Transverse colon (tissue), 3 donors: ENCODE results near the gene GMIP.

ENCODE experiments used
- CTCF ChIP-seq, 5 experiments: fragments of 200-600 bp in 3 of 5; fragments of 450-650 bp in 2 of 5; sonication (generic) in 3 of 5; IDR thresholded peaks; 1 replicate in 2 of 5; 2 replicates in 3 of 5; pipeline ENCODE4 v1.5.1; 2016 to 2017; ENCODE audit warnings: antibody characterized with exemption in 5 of 5, inconsistent platforms in 3 of 5, mild to moderate bottlenecking in 2 of 5, moderate library complexity in 1 of 5
- EP300 ChIP-seq: sonication (generic); formaldehyde crosslinking; IDR thresholded peaks from one replicate; pipeline ENCODE4 v1.6.1; 2017; ENCODE audit warnings: antibody characterized with exemption, low read depth

- TF ChIP-seq CTCF (IDR thresholded peaks at IDR 0.05): no peak
- TF ChIP-seq EP300: no peak
These were observed 10.8 kb downstream of the GMIP start for GRCh38 chr19:19632661-19633060.
